Neural cell (in vitro differentiated cells): ENCODE measurements around the gene AJUBA. TPM values are rescaled to one million over a fixed set of nuclear protein-coding genes. Genes with fewer than 3 reads are reported as not detected.
A peak's percentile ranks its signal among the peaks of the same experiment; 100 is the strongest.

Source experiments
- H2AFZ ChIP-seq: fragments of 200-600, 300-800 bp; sonication (generic), shearing (Covaris generic); 2 replicates; pipeline ENCODE4 v1.6.0; 2014; ENCODE audit warnings: low read depth, mild to moderate bottlenecking, antibody characterized with exemption, low read length, moderate library complexity
- H3F3A ChIP-seq: fragments of 200-600 bp; shearing (Covaris generic); 2 replicates; pipeline ENCODE4 v1.6.1; 2016; ENCODE audit warnings: mild to moderate bottlenecking, moderate library complexity, mixed read lengths, antibody characterized with exemption, low read length; ENCODE audit not compliant: insufficient read depth, poor library complexity, severe bottlenecking
- H3K27ac ChIP-seq: fragments of 200-600, 300-800 bp; sonication (generic), shearing (Covaris generic); 2 replicates; pipeline ENCODE4 v1.5.1; 2014; ENCODE audit warnings: mild to moderate bottlenecking, low read length, moderate library complexity
- H3K27me3 ChIP-seq: fragments of 300-800, 200-600 bp; sonication (generic), shearing (Covaris generic); 2 replicates; pipeline ENCODE4 v1.6.0; 2014; ENCODE audit warnings: mild to moderate bottlenecking, low read depth, low read length, moderate library complexity; ENCODE audit not compliant: insufficient read depth
- H3K36me3 ChIP-seq: fragments of 300-800, 200-600 bp; sonication (generic), shearing (Covaris generic); 2 replicates; pipeline ENCODE4 v1.5.1; 2014; ENCODE audit warnings: mild to moderate bottlenecking, antibody characterized with exemption, low read length, moderate library complexity; ENCODE audit not compliant: insufficient read depth
- H3K4me2 ChIP-seq: fragments of 300-800, 200-600 bp; sonication (generic), shearing (Covaris generic); 2 replicates; pipeline ENCODE4 v1.6.0; 2014; ENCODE audit warnings: mild to moderate bottlenecking, low read length
- H3K4me3 ChIP-seq: fragments of 300-800, 200-600 bp; sonication (generic), shearing (Covaris generic); 2 replicates; pipeline ENCODE4 v1.5.1; 2014; ENCODE audit warnings: mild to moderate bottlenecking, low read length, moderate library complexity
- H3K79me2 ChIP-seq: fragments of 200-600 bp; shearing (Covaris generic); replicated peaks from 2 replicates; pipeline ENCODE4 v1.6.0; 2014; ENCODE audit warnings: mild to moderate bottlenecking, low read length, moderate library complexity; ENCODE audit not compliant: insufficient read depth
- H3K9ac ChIP-seq: fragments of 300-800, 200-600 bp; sonication (generic), shearing (Covaris generic); 2 replicates; pipeline ENCODE4 v1.6.1; 2016; ENCODE audit warnings: mild to moderate bottlenecking, low read length, mixed read lengths
- H3K9me2 ChIP-seq: fragments of 200-600 bp; shearing (Covaris generic); 2 replicates; pipeline ENCODE4 v1.6.1; 2016; ENCODE audit warnings: mild to moderate bottlenecking, low read length, mixed read lengths; ENCODE audit not compliant: insufficient read depth
- H3K9me3 ChIP-seq: fragments of 200-600, 300-800 bp; sonication (generic), shearing (Covaris generic); 2 replicates; pipeline ENCODE4 v1.6.1; 2016; ENCODE audit warnings: mild to moderate bottlenecking, mixed run types, low read length, moderate library complexity, mixed read lengths
- H4K20me1 ChIP-seq: fragments of 200-600 bp; shearing (Covaris generic); 2 replicates; pipeline ENCODE4 v1.6.1; 2016; ENCODE audit warnings: mild to moderate bottlenecking, mixed run types; ENCODE audit not compliant: insufficient read depth
- EP300 ChIP-seq: fragments of 450-650 bp; conservative IDR thresholded peaks from 2 replicates; pipeline ENCODE4 v1.6.1; 2014; ENCODE audit warnings: antibody characterized with exemption, mild to moderate bottlenecking, moderate library complexity; ENCODE audit not compliant: poor library complexity, severe bottlenecking
- EZH2 ChIP-seq: fragments of 200-600, 300-800 bp; shearing (Covaris generic), sonication (generic); IDR thresholded peaks from 2 replicates; pipeline ENCODE4 v1.6.1; 2014; ENCODE audit warnings: antibody characterized with exemption, low read length, borderline replicate concordance, mild to moderate bottlenecking; ENCODE audit not compliant: insufficient read depth, poor library complexity, severe bottlenecking
- MXI1 ChIP-seq: fragments of 450-650 bp; conservative IDR thresholded peaks from 2 replicates; pipeline ENCODE4 v1.6.1; 2014; ENCODE audit warnings: antibody characterized with exemption, mild to moderate bottlenecking; ENCODE audit not compliant: poor library complexity, severe bottlenecking
- POLR2AphosphoS5 ChIP-seq: IDR thresholded peaks from 2 replicates; pipeline ENCODE4 v1.6.1; 2012
- RAD21 ChIP-seq: fragments of 450-650 bp; conservative IDR thresholded peaks from 2 replicates; pipeline ENCODE4 v1.6.1; 2014; ENCODE audit warnings: antibody characterized with exemption, mild to moderate bottlenecking, moderate library complexity
- SMC3 ChIP-seq: fragments of 450-650 bp; conservative IDR thresholded peaks from 2 replicates; pipeline ENCODE4 v1.6.1; 2014; ENCODE audit warnings: antibody characterized with exemption, mild to moderate bottlenecking, moderate library complexity; ENCODE audit not compliant: poor library complexity
- TAF1 ChIP-seq: IDR thresholded peaks from 2 replicates; pipeline ENCODE4 v1.6.1; 2012; ENCODE audit warnings: low read depth
- polyA plus RNA-seq: library from polyadenylated mRNA; depleted of rRNA; stranded (reverse); fragments of >200 nt; gene quantifications from 2 replicates; pipeline ENCODE4 v1.2.3, GENCODE V29; 2014
- TF ChIP-seq, protein P1 (sequence below): IDR thresholded peaks from 2 replicates; pipeline ENCODE4 v1.6.1; 2012; ENCODE audit warnings: borderline replicate concordance
- TF ChIP-seq, protein P2 (sequence below): fragments of 450-650 bp; IDR thresholded peaks from 2 replicates; pipeline ENCODE4 v1.5.1; 2014; ENCODE audit warnings: antibody characterized with exemption, mild to moderate bottlenecking, moderate library complexity; ENCODE audit not compliant: poor library complexity, severe bottlenecking

The AJUBA gene
- polyA plus RNA-seq, 1 donor from 2014 or later = 1.9 TPM

DNA sequence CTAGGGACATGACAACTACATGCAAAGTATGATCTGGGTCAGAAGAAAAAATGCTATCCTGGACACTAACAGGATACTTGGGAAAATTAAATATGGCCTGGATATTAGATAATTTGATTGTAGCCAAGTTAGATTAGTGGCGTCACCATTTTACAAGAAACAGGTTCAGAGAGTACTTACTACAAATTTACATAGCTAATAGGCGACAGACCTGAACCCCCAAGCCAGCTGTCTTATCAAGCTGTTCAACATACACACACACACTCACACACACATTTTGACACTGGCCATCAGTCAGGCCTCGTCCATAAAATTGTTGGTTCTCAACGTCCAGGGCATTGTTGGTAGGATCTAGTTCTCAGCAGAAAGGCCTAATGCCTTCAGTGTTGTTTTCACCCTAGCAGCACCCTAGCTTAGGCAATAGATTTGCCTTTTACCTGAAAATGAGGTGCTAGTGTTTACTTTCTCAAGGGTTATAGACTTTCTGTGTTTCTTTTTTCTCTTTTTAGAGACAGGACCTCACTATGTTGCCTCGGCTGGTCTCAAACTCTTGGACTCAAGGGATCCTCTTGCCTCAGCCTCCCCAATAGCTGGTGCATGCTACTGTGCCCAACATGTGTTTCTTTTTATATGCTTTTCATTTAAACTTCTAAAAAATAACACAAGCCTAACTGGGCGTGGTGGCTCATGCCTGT is 30.9 kb upstream of the AJUBA start:
- no peaks in the 10 kb centered on the region for H3K9me3 ChIP-seq
- H3K27ac ChIP-seq = no peak overlapping the region
- no peaks in the 10 kb centered on the region for H3K36me3 ChIP-seq
- H3K9me2 ChIP-seq = no peaks in the 10 kb centered on the region
- H2AFZ ChIP-seq = no peak overlapping the region
- no peak overlapping the region for H3K4me3 ChIP-seq
- no peak overlapping the region for H3K9ac ChIP-seq
- no peaks in the 10 kb centered on the region for H4K20me1 ChIP-seq
- no peaks in the 10 kb centered on the region for H3F3A ChIP-seq
- peaks cover 6% of the 10 kb centered on the region for H3K79me2 ChIP-seq
- TF ChIP-seq MXI1 (no peak), EZH2 (no peak), SMC3 (no peak), TAF1 (no peak), EP300 (no peak), POLR2AphosphoS5 (no peak), RAD21 (no peak)
- TF ChIP-seq, protein P1, sequence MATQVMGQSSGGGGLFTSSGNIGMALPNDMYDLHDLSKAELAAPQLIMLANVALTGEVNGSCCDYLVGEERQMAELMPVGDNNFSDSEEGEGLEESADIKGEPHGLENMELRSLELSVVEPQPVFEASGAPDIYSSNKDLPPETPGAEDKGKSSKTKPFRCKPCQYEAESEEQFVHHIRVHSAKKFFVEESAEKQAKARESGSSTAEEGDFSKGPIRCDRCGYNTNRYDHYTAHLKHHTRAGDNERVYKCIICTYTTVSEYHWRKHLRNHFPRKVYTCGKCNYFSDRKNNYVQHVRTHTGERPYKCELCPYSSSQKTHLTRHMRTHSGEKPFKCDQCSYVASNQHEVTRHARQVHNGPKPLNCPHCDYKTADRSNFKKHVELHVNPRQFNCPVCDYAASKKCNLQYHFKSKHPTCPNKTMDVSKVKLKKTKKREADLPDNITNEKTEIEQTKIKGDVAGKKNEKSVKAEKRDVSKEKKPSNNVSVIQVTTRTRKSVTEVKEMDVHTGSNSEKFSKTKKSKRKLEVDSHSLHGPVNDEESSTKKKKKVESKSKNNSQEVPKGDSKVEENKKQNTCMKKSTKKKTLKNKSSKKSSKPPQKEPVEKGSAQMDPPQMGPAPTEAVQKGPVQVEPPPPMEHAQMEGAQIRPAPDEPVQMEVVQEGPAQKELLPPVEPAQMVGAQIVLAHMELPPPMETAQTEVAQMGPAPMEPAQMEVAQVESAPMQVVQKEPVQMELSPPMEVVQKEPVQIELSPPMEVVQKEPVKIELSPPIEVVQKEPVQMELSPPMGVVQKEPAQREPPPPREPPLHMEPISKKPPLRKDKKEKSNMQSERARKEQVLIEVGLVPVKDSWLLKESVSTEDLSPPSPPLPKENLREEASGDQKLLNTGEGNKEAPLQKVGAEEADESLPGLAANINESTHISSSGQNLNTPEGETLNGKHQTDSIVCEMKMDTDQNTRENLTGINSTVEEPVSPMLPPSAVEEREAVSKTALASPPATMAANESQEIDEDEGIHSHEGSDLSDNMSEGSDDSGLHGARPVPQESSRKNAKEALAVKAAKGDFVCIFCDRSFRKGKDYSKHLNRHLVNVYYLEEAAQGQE = no peak
- TF ChIP-seq, protein P2, sequence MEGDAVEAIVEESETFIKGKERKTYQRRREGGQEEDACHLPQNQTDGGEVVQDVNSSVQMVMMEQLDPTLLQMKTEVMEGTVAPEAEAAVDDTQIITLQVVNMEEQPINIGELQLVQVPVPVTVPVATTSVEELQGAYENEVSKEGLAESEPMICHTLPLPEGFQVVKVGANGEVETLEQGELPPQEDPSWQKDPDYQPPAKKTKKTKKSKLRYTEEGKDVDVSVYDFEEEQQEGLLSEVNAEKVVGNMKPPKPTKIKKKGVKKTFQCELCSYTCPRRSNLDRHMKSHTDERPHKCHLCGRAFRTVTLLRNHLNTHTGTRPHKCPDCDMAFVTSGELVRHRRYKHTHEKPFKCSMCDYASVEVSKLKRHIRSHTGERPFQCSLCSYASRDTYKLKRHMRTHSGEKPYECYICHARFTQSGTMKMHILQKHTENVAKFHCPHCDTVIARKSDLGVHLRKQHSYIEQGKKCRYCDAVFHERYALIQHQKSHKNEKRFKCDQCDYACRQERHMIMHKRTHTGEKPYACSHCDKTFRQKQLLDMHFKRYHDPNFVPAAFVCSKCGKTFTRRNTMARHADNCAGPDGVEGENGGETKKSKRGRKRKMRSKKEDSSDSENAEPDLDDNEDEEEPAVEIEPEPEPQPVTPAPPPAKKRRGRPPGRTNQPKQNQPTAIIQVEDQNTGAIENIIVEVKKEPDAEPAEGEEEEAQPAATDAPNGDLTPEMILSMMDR = no peak
- H3K4me2 ChIP-seq = no peak overlapping the region
- H3K27me3 ChIP-seq = no peaks in the 10 kb centered on the region

DNA sequence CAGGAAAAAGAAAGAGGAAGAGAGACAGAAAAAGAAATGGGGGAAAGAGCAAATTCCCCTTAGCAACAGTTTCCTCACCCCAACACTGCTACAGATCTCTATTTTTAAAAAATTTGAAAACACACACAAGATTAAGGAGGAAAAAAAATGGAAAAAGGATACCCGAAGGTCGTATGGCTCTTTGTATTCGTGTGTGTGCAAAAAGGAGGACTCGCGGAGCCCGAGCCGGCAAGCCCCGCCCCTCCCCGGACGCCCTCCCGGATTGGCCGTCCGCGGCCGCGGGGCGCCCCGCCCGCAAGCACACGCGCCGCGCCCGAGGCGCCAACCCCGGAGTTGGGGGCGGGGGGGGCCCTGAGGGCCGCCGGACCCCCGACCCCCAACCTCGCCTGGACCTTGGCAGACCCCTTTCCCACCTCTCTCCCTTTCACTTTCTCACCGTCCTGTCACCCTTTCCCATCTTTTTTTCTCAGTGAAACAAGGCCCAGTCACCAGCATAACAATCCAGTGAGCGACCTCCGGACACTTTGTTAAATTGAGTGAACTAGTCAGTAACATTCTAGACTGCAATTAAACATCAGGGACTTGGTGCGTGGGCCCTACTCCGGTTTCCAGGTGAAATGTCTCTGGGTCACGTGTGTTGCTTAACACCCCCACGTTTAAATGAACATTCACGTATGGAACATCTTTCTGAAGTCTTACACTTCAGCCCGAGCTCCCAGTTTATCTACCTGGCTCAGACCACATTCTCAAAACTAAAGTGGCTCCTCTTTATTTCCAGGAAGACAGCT is 27.8 kb upstream of the AJUBA start, which contains the start of gene C14orf93:
Gene C14orf93 (minus strand): TSS at position 205 of the 788 bp plus-strand sequence. CDS start 11,120 bp downstream, outside the sequence.
- no peak within 1 kb of the TSS for H2AFZ ChIP-seq

More for the DNA sequence above, 27.8 kb upstream of the AJUBA start, which contains the start of gene C14orf93:
- peak; percentile 15 for TF ChIP-seq POLR2AphosphoS5
- TF ChIP-seq, protein P2 = no peak
- TF ChIP-seq, protein P1 = peak; percentile 5
- Histone ChIP-seq H3K9ac (peak within 1 kb of the TSS; percentile 50), H4K20me1 (no peaks in the 10 kb centered on the region), H3K27me3 (no peaks in the 10 kb centered on the region), H3K4me3 (peak within 1 kb of the TSS; percentile 57), H3K36me3 (no peaks in the 10 kb centered on the region), H3F3A (peaks cover 4% of the 10 kb centered on the region), H3K9me2 (no peaks in the 10 kb centered on the region), H3K27ac (peak within 1 kb of the TSS; percentile 31), H3K9me3 (no peaks in the 10 kb centered on the region), H3K4me2 (peak within 1 kb of the TSS; percentile 73), H3K79me2 (peaks cover 6% of the 10 kb centered on the region)
